HL-60 (cell line): ENCODE measurements around the gene MAGI3.

Experiments
- GABPA ChIP-seq: IDR thresholded peaks from 2 replicates; pipeline ENCODE4 v1.6.1; 2012; ENCODE audit warnings: low read depth
- POLR2AphosphoS5 ChIP-seq: IDR thresholded peaks from 2 replicates; pipeline ENCODE4 v1.6.1; 2012; ENCODE audit warnings: low read depth
- REST ChIP-seq: IDR thresholded peaks from 2 replicates; pipeline ENCODE4 v1.6.1; 2012; ENCODE audit warnings: low read depth; ENCODE audit not compliant: insufficient replicate concordance
- SPI1 ChIP-seq: IDR thresholded peaks from 2 replicates; pipeline ENCODE4 v1.6.1; 2012; ENCODE audit warnings: low read depth, mild to moderate bottlenecking, borderline replicate concordance
- TF ChIP-seq, protein P1 (sequence below): IDR thresholded peaks from one replicate; pipeline ENCODE4 v1.5.1; 2011; ENCODE audit warnings: low read length, control low read depth, inconsistent platforms; ENCODE audit not compliant: insufficient read depth

GRCh38 chr1:113444857-113445256, 54.5 kb downstream of the MAGI3 start:
- TF ChIP-seq, protein P1, sequence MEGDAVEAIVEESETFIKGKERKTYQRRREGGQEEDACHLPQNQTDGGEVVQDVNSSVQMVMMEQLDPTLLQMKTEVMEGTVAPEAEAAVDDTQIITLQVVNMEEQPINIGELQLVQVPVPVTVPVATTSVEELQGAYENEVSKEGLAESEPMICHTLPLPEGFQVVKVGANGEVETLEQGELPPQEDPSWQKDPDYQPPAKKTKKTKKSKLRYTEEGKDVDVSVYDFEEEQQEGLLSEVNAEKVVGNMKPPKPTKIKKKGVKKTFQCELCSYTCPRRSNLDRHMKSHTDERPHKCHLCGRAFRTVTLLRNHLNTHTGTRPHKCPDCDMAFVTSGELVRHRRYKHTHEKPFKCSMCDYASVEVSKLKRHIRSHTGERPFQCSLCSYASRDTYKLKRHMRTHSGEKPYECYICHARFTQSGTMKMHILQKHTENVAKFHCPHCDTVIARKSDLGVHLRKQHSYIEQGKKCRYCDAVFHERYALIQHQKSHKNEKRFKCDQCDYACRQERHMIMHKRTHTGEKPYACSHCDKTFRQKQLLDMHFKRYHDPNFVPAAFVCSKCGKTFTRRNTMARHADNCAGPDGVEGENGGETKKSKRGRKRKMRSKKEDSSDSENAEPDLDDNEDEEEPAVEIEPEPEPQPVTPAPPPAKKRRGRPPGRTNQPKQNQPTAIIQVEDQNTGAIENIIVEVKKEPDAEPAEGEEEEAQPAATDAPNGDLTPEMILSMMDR, result no peak
- TF ChIP-seq REST, result no peak
- no peak for TF ChIP-seq POLR2AphosphoS5
- no peak for TF ChIP-seq GABPA
- no peak for TF ChIP-seq SPI1
